ACC112 (cell line): Measurements from ENCODE around the gene ATXN1.

Experiments
- H2AFZ ChIP-seq: fragments of 200-600 bp; sonication (generic); one replicate; pipeline ENCODE4 v1.6.0; 2017; ENCODE audit warnings: antibody characterized with exemption, low read length; ENCODE audit not compliant: unreplicated experiment
- H3K27ac ChIP-seq: fragments of 200-600 bp; sonication (generic); 2 replicates; pipeline ENCODE4 v1.5.1; 2014; ENCODE audit warnings: low read depth, mild to moderate bottlenecking, antibody characterized with exemption, low read length, moderate library complexity
- H3K27me3 ChIP-seq: fragments of 200-600 bp; sonication (generic); 2 replicates; pipeline ENCODE4 v1.6.1; 2014; ENCODE audit warnings: mild to moderate bottlenecking, antibody characterized with exemption, low read length, moderate library complexity, mixed read lengths; ENCODE audit not compliant: insufficient read depth
- H3K36me3 ChIP-seq: fragments of 200-600 bp; sonication (generic); 2 replicates; pipeline ENCODE4 v1.6.1; 2016; ENCODE audit warnings: mild to moderate bottlenecking, antibody characterized with exemption, low read length, moderate library complexity, mixed read lengths; ENCODE audit not compliant: insufficient read depth
- H3K4me1 ChIP-seq: fragments of 200-600 bp; sonication (generic); one replicate; pipeline ENCODE4 v1.6.1; 2016; ENCODE audit warnings: low read length, mixed read lengths; ENCODE audit not compliant: insufficient read depth, unreplicated experiment, control insufficient read depth
- H3K4me3 ChIP-seq: fragments of 200-600 bp; sonication (generic); 2 replicates; pipeline ENCODE4 v1.5.1; 2014; ENCODE audit warnings: mild to moderate bottlenecking, low read depth, low read length
- H3K79me2 ChIP-seq: fragments of 200-600 bp; sonication (generic); one replicate; pipeline ENCODE4 v1.6.0; 2016; ENCODE audit warnings: low read length; ENCODE audit not compliant: control insufficient read depth, unreplicated experiment, insufficient read depth

The ATXN1 gene

DNA sequence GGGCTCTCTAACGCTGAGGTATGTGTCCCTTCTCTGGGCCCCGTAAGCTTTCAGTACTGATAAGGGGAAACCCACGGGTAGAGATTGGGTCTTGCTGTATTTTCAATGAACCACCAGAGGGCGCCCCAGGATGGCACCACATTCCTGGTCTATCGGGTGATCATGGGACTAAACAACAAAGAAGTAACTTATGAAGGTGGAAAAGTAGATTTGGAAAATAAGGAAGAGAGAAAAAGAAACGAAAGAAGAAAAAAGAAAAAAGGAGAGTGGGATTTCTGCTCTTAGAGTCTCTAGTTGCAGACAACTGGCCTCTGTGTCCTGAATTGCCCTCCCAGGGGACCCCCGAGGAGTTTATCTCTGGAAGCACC is 429.1 kb downstream of the ATXN1 start:
- no peaks in the 10 kb centered on the region for H3K36me3 ChIP-seq
- H3K27ac ChIP-seq = no peak overlapping the region
- H3K4me1 ChIP-seq = peaks cover 50% of the 10 kb centered on the region
- no peaks in the 10 kb centered on the region for H3K79me2 ChIP-seq
- H3K4me3 ChIP-seq = no peak overlapping the region; the same call in 1 of the 2 replicates
- H2AFZ ChIP-seq = no peak overlapping the region
- no peaks in the 10 kb centered on the region for H3K27me3 ChIP-seq

GRCh38 chr6:16331384-16332174 is 429.7 kb downstream of the ATXN1 start:
- H3K36me3 ChIP-seq = no peaks in the 10 kb centered on the region
- H3K4me1 ChIP-seq = peaks cover 44% of the 10 kb centered on the region
- no peaks in the 10 kb centered on the region for H3K79me2 ChIP-seq
- H3K4me3 ChIP-seq = no peak overlapping the region; the same call in 1 of the 2 replicates
- no peak overlapping the region for H3K27ac ChIP-seq
- no peak overlapping the region for H2AFZ ChIP-seq
- H3K27me3 ChIP-seq = no peaks in the 10 kb centered on the region

DNA sequence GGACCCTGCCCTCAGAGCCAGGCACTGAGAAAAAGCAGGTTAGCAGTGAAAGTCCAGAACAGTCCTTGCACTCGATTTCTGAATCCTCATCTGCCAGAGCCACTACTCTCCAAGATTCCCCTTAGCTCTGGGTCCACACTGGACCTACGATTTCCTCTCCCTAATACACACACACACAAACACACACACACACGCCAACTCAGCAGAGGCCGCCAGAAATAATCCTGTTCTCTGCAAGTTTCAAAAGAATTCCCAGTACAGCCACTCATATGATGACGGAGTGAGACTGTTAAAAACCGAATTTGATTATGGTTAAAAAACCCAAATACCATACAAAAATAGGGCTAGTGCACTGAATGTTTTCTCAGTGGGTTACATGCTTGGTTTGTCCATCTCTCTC is 432.0 kb downstream of the ATXN1 start:
- no peak overlapping the region for H2AFZ ChIP-seq
- peaks cover 22% of the 10 kb centered on the region for H3K4me1 ChIP-seq
- no peaks in the 10 kb centered on the region for H3K79me2 ChIP-seq
- peaks cover 3% of the 10 kb centered on the region; the same call in 1 of the 2 replicates for H3K36me3 ChIP-seq
- H3K4me3 ChIP-seq = no peak overlapping the region
- no peak overlapping the region for H3K27ac ChIP-seq
- H3K27me3 ChIP-seq = no peaks in the 10 kb centered on the region

GRCh38 chr6:16327777-16328325 is 433.4 kb downstream of the ATXN1 start:
- Histone ChIP-seq H3K4me3 (no peak overlapping the region), H3K79me2 (no peaks in the 10 kb centered on the region), H3K27ac (no peak overlapping the region), H3K4me1 (peaks cover 10% of the 10 kb centered on the region), H3K36me3 (peaks cover 3% of the 10 kb centered on the region; the same call in 1 of the 2 replicates), H3K27me3 (no peaks in the 10 kb centered on the region), H2AFZ (no peak overlapping the region)

- no peak overlapping the region for H3K27ac ChIP-seq
- no peaks in the 10 kb centered on the region for H3K79me2 ChIP-seq
- H3K36me3 ChIP-seq = peaks cover 3% of the 10 kb centered on the region; the same call in 1 of the 2 replicates
- no peaks in the 10 kb centered on the region for H3K27me3 ChIP-seq
- H2AFZ ChIP-seq = no peak overlapping the region
- no peak overlapping the region for H3K4me3 ChIP-seq
- H3K4me1 ChIP-seq = peaks cover 7% of the 10 kb centered on the region
These were observed 434.1 kb downstream of the ATXN1 start for GRCh38 chr6:16326971-16327776.

GRCh38 chr6:16326531-16326930 is 434.7 kb downstream of the ATXN1 start:
- Histone ChIP-seq H3K27ac (no peak overlapping the region), H3K27me3 (no peaks in the 10 kb centered on the region), H3K4me3 (no peak overlapping the region), H3K79me2 (no peaks in the 10 kb centered on the region), H3K36me3 (peaks cover 3% of the 10 kb centered on the region; the same call in 1 of the 2 replicates), H2AFZ (no peak overlapping the region), H3K4me1 (peaks cover 2% of the 10 kb centered on the region)

GRCh38 chr6:16324606-16325225 is 436.5 kb downstream of the ATXN1 start:
- Histone ChIP-seq H3K79me2 (no peaks in the 10 kb centered on the region), H3K27me3 (no peaks in the 10 kb centered on the region), H3K4me1 (peaks cover 16% of the 10 kb centered on the region), H3K27ac (no peak overlapping the region), H3K4me3 (no peak overlapping the region), H2AFZ (no peak overlapping the region), H3K36me3 (peaks cover 3% of the 10 kb centered on the region; the same call in 1 of the 2 replicates)

GRCh38 chr6:16324184-16324583 is 437.1 kb downstream of the ATXN1 start:
- H2AFZ ChIP-seq = no peak overlapping the region
- H3K27me3 ChIP-seq = no peaks in the 10 kb centered on the region
- peaks cover 3% of the 10 kb centered on the region; the same call in 1 of the 2 replicates for H3K36me3 ChIP-seq
- H3K4me3 ChIP-seq = no peak overlapping the region
- H3K4me1 ChIP-seq = peaks cover 21% of the 10 kb centered on the region
- H3K27ac ChIP-seq = no peak overlapping the region
- H3K79me2 ChIP-seq = no peaks in the 10 kb centered on the region

DNA sequence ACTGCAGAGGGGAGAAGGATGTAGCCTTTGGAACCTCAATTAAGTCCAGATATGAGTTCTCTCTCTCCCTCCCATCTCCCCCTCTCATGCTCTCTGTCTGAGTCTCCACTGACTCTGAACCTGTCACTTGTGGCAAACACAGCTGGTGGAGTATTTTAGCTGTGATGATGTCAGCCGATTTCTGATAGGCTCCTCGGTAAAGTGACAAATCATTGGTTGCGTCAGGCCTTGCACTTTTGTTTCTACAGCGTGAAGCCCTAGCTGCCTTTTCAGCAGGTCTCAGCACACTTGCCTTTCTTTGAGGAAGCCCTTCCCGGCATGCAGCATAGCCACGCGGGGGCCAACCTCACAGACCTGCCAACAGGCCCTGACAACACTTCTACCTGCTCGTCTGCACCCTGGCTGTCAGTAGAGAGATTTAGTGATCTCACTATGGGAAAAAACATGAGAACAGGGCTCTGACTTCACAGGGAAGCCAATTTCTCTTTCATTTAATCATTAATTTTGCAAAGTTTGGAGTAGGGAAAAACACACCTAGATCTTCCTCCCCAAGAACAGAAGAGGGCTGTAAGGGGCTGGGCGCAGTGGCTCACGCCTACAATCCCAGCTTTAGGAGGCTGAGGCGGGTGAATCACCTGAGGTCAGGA is 438.5 kb downstream of the ATXN1 start:
- peaks cover 35% of the 10 kb centered on the region for H3K4me1 ChIP-seq
- H2AFZ ChIP-seq = no peak overlapping the region
- H3K27ac ChIP-seq = no peak overlapping the region
- H3K79me2 ChIP-seq = no peaks in the 10 kb centered on the region
- H3K27me3 ChIP-seq = no peaks in the 10 kb centered on the region
- no peak overlapping the region for H3K4me3 ChIP-seq
- peaks cover 3% of the 10 kb centered on the region; the same call in 1 of the 2 replicates for H3K36me3 ChIP-seq

DNA sequence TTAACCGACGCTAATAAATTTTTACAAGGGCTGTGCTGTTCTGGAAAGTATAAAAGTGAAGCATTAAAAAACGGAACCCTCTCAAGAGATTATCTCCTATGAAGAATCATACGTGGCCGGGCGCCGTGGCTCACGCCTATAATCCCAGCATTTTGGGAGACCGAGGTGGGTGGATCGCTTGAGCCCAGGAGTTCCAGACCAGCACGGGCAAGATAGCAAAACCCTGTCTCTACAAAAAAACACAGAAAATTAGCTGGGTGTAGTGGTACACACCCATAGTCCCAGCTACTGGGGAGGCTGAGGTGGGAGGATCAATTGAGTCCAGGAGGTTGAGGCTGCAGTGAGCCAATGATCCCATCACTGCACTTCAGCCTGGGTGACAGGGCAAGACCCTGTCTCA is 439.4 kb downstream of the ATXN1 start:
- no peak overlapping the region for H3K4me3 ChIP-seq
- H3K79me2 ChIP-seq = no peaks in the 10 kb centered on the region
- peaks cover 45% of the 10 kb centered on the region for H3K4me1 ChIP-seq
- peaks cover 3% of the 10 kb centered on the region; the same call in 1 of the 2 replicates for H3K36me3 ChIP-seq
- no peak overlapping the region for H2AFZ ChIP-seq
- H3K27me3 ChIP-seq = no peaks in the 10 kb centered on the region
- H3K27ac ChIP-seq = no peak overlapping the region
